NCI-H2227 (cell line): ENCODE data around the gene IGF2R.

Experiments used
- DNase-seq: peaks from one replicate; lab custom pipeline; 2025; ENCODE audit not compliant: unreplicated experiment; lab: John Stamatoyannopoulos, UW

The IGF2R gene

DNA sequence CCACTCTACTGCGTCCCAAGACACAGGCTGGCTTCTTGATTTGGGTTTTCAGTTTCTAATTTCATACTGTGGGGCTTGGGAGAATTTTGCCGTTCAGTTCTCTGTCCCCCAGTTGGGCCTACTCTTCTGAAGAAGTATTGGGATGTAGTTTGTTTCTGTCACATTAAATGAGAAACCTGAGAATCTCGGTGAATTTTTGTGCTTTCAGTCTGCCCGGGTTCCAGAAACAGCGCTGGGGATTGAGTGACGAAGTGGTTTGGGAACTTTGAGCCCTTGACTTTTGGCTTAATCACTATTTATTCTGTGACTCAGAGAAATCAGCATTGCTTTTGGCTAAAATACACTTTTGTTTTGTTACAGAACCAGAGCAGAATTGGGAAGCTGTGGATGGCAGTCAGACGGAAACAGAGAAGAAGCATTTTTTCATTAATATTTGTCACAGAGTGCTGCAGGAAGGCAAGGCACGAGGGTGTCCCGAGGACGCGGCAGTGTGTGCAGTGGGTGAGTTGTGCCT lies 74.0 kb downstream of the IGF2R start:
- DNase-seq, result no peak

DNA sequence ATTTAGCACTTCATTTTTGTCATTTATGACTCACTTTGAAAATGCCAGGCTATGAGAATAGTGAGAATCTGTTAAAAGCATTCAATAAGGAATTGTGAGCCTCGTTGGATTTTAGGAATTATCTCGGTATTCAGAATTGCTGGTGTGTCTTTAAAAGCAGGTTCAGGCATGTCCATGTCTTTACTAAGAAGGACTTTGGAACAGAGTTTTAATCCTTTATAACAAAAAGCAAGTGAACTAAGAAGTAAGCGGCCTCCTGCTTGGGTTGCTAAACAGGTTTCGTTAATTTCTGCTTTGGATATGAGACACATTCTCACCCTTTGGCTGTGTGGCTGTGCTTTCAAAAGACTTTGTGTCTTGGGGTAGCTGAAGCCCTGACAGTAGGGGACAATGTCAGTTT lies 74.9 kb downstream of the IGF2R start:
- DNase-seq, result no peak

DNA sequence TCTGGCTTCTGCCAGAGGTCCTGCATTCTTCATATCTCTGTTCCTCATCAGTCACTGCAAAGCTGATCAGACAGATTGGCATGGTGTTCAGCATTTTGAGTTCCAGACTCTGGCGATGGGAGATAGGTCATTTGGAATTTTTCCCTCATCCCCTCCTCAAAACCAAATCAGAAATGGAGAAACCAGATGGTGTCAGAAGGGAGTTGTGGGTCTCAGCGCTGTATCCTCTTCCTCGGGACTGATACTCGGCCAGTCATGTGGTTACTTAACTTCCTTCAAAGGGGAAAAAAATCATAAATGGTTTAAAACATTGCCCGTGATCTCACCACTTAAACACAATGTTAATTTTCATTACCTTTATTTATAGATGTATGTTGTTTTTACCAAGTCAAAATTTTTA lies 75.8 kb downstream of the IGF2R start:
- DNase-seq, result no peak

DNA sequence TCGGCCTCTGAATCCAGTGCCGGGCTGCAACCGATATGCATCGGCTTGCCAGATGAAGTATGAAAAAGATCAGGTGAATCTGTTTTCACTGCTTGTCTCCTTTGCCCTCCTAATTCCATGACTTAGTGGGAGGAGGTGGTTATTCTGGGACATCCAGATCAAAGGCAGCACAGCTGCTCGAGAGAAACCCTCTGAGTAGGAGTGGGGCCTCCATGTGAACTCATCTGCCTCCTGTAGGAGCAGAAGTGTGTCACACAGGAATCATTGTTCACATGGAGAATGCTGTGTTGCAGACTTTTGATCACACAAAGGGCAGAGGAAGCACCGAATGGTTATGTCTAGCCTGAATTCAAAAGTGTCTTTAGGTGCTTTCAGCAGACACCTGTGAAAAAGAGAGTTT lies 79.6 kb downstream of the IGF2R start:
- DNase-seq, result no peak

GRCh38 chr6:160049346-160049745 lies 80.5 kb downstream of the IGF2R start:
- no peak for DNase-seq

DNA sequence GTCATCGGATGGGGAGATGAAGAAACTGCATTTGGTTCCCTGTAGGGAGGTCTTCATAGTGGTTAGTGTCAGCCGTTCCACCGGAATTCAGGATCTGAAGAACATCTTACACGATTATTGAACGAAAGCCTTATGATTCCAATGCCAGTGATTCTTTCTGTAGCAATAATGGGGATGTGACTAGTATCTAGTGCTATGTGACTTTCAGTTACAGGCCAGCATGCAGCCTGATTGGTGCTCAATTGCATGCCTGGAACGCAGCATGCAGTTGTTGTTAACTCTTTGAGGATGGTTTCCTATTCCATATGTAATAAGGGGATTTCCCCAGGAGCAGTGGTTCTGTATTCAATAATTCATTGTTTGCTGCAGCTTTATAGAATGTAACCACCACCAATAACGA lies 81.1 kb downstream of the IGF2R start:
- DNase-seq, result no peak

- no peak for DNase-seq
Measured at GRCh38 chr6:160051390-160051789, 82.5 kb downstream of the IGF2R start.

- DNase-seq, result no peak
Measured at GRCh38 chr6:160054271-160054670, 85.4 kb downstream of the IGF2R start.

DNA sequence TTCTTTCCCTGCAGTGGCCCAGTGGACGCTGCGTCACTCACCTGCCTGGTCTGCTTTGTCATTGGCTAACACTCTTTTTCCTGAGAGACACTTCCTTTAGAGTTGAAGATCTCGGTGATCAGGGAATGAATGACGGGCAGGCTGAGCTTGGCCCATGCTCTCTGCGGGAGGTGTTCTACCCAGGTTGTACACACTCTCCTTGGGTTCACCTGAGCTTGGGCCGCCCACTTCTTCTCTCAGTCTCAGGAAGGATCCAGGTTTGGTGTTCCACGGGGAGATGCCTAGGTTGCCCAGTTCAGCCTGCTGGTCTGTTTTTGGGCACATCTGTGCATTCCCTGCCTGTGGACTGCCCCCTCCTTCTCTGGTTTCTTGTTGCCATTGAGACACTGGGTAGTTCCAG lies 86.0 kb downstream of the IGF2R start:
- DNase-seq, result no peak

DNA sequence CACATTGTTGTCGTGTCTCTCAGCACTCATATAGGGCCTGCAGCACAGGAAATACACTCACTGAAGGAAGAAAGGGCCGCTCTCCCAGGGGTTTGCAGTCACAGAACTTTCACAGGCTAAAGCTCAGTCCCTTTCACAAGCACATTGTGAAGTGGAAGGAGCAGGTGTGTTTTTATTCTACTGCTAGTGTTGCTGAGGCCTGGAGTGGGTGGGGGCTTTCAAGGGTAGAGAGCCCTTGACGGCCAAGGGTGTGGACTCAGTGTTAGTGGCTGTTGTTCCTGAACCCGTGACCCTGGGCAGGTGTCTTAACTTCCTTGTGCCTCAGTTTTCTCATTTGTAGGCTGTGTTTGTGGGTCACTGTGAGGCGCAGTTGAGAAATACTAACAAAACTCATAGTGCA lies 86.5 kb downstream of the IGF2R start:
- no peak for DNase-seq

DNA sequence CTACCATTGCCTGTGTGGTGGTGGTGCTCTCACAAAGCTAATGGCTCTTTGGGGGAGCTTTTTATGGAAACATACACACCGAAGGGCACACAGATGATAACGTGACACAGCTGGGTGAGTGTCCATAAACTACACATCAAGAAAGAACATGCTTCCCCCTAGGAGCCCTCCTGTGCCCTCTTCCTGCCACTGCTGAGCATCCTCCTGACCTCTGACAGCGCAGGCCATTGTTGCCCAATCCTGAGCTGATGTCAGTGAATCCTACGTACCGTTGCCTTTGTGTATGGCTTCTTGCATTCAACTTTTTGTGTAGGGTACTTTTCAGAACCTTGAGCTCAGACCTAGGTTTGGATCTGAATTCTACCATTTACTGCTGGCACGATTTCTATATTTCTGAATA lies 86.9 kb downstream of the IGF2R start:
- no peak for DNase-seq

GRCh38 chr6:160057080-160057479 lies 88.2 kb downstream of the IGF2R start:
- DNase-seq, result no peak

GRCh38 chr6:160058603-160059215 lies 89.8 kb downstream of the IGF2R start:
- DNase-seq, result no peak

DNA sequence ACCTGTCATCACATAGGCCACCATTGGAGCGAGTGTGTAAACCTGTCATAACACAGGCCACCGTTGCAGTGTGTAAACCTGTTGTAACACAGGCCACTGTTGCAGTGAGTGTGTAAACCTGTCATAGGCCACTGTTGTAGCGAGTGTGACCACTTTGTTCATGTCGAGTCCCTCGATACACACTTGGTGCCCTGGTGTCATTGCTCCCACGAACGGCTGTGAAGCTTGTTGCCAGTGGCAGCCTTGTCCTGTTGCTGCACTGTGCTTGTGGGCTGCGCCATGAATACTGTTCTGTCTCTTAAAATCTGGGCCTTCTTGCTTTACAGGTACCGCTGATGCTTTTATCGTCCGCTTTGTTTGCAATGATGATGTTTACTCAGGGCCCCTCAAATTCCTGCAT lies 91.3 kb downstream of the IGF2R start:
- DNase-seq, result no peak

- DNase-seq, result no peak
Measured at GRCh38 chr6:160060920-160061447, 92.1 kb downstream of the IGF2R start.

DNA sequence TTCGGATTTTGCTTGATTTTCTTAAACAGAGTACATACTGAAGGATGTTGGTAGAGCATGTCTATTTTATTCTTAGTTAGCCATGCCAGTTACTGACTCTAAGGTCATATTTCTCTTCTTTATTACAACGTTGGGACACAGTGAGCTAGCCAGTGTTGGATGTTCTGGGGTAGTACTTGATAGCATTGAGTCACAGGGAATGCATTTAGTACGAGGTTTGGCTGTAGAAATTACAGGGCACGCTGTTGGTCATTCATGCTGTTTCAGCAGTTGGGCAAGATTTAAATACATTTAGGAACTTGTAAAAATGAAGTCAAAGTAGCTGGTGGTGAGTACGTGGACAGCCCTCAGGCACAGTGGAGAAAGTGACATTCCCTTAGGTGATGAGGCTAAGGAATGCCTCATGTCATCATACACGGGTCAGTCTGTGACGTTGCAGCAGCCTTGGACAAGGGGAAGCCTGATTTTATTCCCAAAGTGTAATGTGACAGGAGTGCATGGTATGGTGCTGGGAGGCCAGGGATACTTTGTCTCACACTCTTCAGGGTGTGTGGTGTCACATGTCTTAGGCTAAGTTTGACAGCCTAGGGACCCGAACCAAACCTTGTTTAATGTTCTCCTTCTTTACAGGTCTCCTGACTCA lies 95.0 kb downstream of the IGF2R start:
- DNase-seq, result no peak

DNA sequence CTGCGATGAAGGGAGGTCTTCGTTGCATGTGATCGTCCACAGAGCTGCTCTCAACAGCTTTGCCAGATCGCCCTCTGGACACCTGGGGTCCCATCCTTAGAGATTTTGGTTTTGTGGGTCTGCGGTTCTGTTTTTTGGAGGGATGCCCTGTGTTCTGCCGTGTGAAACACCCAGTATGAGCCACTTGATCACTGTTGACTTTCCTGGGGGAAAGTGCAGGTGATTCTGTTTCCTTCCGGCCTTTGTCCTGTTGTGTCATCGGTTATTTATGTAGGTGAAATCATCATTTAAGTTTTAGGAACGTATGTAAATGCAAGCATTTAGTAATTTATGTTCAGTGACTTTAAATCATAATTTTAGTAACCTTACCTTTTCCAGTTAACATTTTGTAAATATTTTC lies 96.3 kb downstream of the IGF2R start:
- DNase-seq, result no peak

DNA sequence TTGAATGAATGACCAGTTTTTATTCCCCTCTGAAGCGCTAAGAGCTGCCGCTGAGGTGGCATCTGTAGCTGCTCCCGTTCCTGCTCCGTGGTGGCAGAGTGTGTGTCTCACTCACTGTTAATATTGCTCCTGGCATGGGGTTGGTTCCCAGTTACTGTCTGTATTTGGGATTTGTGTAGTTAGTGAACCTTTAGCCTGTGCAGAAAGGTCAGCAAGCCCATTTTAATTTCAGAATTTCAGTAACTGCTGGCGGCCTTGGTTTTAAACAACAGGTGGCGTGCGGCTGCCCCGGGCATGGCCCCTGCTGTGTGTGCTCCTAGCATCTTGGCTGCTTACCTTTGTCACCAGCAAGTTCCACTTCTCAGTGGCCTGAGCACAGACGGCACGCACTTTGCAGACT lies 98.7 kb downstream of the IGF2R start:
- no peak for DNase-seq

GRCh38 chr6:160068346-160068745 lies 99.5 kb downstream of the IGF2R start:
- no peak for DNase-seq

- DNase-seq, result no peak
Measured at GRCh38 chr6:160069050-160069454, 100.2 kb downstream of the IGF2R start.

DNA sequence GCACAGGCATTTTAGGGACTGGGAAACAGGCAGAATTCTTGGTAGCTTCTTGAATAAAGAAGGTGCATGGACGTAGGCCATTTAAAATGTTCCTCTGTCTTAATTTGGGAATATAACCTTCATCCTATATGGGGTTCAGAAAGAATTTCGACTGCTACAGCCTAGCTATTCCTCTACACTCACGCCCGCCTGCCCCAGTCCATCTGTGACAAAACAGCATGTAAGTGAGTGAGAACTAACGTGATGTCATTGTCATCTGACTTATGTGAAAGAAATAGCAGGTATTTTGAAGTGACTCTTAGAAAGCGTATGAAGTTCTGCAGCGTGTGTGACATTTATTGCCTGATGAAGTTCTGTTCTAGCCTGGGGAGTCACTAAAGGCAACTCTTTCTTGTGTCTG lies 100.6 kb downstream of the IGF2R start:
- no peak for DNase-seq

DNA sequence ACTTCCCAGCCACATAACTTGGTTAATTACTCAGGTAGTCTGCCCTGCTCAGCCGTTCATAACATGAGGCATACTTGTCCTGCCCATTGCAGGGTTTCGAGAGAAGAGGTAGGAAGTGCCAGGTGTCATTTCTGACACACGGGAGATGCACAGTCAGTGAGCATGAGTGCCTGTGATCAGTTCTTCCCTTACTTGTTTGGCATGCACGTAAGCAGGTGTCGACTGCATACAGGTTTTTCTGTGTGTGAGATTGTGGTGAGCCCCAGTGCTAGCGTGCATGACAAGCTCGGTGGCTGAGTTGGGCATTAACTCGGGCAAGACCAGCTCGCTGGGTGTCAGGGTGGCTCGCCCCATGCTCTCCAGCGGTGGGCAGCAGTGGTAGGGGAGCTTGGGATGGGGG lies 101.5 kb downstream of the IGF2R start:
- DNase-seq, result no peak

DNA sequence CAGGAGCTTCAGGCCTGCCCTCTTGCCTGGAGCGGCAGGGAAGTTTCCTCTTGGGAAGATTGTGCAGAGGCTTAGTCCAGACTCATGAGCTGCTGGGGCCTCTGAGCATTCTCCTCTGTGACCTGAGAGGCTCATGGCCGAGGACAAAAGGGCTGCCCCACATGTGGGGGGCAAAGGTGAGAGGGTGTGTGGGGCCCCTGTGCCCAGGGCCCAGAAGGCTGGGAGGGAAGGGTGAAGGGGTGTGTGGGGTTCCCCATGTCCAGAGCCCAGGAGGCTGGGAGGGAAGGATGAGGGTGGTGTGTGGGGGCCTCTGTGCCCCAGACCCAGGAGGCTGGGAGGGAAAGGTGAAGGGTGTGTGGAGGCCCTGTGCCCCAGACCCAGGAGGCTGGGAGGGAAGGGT lies 101.9 kb downstream of the IGF2R start:
- no peak for DNase-seq
